Activated CD8-positive, alpha-beta T cell treated with anti-CD3 and anti-CD28 coated beads for 36 hours (primary cell): ENCODE results near the gene PDLIM3. TPM values are rescaled to one million over a fixed set of nuclear protein-coding genes. Genes with fewer than 3 reads are reported as not detected.

Experiments
- ATAC-seq: fragments of 200-7000 bp; cut with Tn5 transposase; one replicate; pipeline ENCODE4 v1.10.0; 2021; ENCODE audit warnings: mild to moderate bottlenecking, moderate library complexity
- CTCF ChIA-PET: fragments of 350-600 bp; sonication (Branson Sonifier 250); formaldehyde crosslinking; loops from one replicate; lab custom pipeline; 2021; ENCODE audit warnings: antibody characterized with exemption; lab: Charles Lee
- POLR2A ChIA-PET: fragments of 350-600 bp; sonication (Branson Sonifier 250); formaldehyde crosslinking; loops from one replicate; lab custom pipeline; 2021; ENCODE audit warnings: antibody characterized with exemption; lab: Charles Lee
- DNase-seq: peaks from one replicate; pipeline ENCODE4 v3.0.0-alpha.2; 2020
- H3K27ac Mint-ChIP-seq: one replicate; pipeline ENCODE4 v1.8.0; 2021; ENCODE audit warnings: mild to moderate bottlenecking, mixed read lengths
- H3K27me3 Mint-ChIP-seq: one replicate; pipeline ENCODE4 v1.8.0; 2021; ENCODE audit warnings: mixed read lengths
- H3K36me3 Mint-ChIP-seq: one replicate; pipeline ENCODE4 v1.8.0; 2021; ENCODE audit warnings: low read depth, mixed read lengths
- H3K4me1 Mint-ChIP-seq: one replicate; pipeline ENCODE4 v1.8.0; 2021; ENCODE audit warnings: low read depth, mixed read lengths
- H3K4me3 Mint-ChIP-seq: one replicate; pipeline ENCODE4 v1.8.0; 2021; ENCODE audit warnings: mild to moderate bottlenecking, moderate library complexity, mixed read lengths
- H3K9me3 Mint-ChIP-seq: one replicate; pipeline ENCODE4 v1.8.0; 2021; ENCODE audit warnings: mixed read lengths
- intact Hi-C: fragments of 100-400 bp; cut with micrococcal nuclease; formaldehyde crosslinking; loops from one replicate; pipeline ENCODE4 v1.10.0; 2022
- total RNA-seq, 2 experiments: library from RNA; stranded (reverse); gene quantifications; one replicate each; pipeline ENCODE4 v1.2.3, GENCODE V29; 2021
- TF ChIP-seq, protein P1 (sequence below): fragments of 200-600 bp; IDR thresholded peaks from one replicate; pipeline ENCODE4 v1.8.0; 2022; ENCODE audit warnings: antibody characterized with exemption, mild to moderate bottlenecking

The PDLIM3 gene
- total RNA-seq, 2 experiments from 2014 or later: not detected

DNA sequence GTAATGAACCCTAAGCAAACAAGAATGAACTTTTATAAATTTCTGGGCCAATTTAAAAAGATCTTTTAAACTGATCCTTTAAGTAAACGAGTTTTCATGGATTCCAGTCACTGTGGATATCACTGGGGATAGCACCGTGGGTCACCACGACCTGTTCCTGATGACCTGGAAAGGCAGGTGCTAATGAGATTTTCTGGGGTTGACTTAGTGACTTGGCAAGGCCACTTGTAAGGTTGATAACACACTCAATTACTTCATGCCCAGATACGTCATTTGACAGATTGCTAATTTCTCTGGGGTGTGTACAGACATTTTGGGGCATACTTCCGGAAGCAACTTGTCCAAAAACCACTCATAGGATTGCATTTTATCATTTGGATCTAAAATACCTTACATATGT, 24.5 kb downstream of the PDLIM3 start:
- H3K4me3 Mint-ChIP-seq: no peak overlapping the region
- intact Hi-C loops: no loop called here
- ChIA-PET CTCF (no interaction called here), POLR2A (interaction anchor here (0.6 kb wide), 1 partner anchor 141 kb away, joined by 4 read pairs; no protein-coding TSS in a partner anchor)
- no peaks in the 10 kb centered on the region for H3K9me3 Mint-ChIP-seq
- no peak overlapping the region for H3K27ac Mint-ChIP-seq
- peaks cover 13% of the 10 kb centered on the region for H3K4me1 Mint-ChIP-seq
- no peak for DNase-seq
- TF ChIP-seq, protein P1, sequence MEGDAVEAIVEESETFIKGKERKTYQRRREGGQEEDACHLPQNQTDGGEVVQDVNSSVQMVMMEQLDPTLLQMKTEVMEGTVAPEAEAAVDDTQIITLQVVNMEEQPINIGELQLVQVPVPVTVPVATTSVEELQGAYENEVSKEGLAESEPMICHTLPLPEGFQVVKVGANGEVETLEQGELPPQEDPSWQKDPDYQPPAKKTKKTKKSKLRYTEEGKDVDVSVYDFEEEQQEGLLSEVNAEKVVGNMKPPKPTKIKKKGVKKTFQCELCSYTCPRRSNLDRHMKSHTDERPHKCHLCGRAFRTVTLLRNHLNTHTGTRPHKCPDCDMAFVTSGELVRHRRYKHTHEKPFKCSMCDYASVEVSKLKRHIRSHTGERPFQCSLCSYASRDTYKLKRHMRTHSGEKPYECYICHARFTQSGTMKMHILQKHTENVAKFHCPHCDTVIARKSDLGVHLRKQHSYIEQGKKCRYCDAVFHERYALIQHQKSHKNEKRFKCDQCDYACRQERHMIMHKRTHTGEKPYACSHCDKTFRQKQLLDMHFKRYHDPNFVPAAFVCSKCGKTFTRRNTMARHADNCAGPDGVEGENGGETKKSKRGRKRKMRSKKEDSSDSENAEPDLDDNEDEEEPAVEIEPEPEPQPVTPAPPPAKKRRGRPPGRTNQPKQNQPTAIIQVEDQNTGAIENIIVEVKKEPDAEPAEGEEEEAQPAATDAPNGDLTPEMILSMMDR: no peak
- ATAC-seq: no peak
- H3K36me3 Mint-ChIP-seq: no peaks in the 10 kb centered on the region
- H3K27me3 Mint-ChIP-seq: peaks cover 60% of the 10 kb centered on the region

DNA sequence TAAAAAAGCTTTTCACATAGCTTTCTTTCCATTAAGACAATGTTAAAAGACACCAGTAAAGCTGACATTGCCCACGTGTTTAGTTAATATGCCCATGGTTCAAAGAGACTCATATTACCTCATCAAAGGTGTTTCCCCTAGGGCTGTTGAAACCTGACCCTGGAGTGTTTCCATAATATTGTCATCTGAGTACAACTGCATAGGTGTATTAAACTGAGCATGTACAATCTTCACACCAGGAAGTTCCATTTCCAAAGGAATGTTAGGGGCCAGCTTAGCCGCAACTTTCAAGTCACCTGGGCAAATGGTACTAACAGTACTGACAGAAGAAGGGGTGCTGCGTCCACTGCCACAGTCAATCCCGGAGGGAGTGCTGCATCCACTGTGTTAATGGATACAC, 27.1 kb downstream of the PDLIM3 start:
- TF ChIP-seq, protein P1: no peak
- Mint-ChIP-seq H3K4me1 (peaks cover 6% of the 10 kb centered on the region), H3K9me3 (no peaks in the 10 kb centered on the region), H3K4me3 (no peak overlapping the region), H3K27me3 (peaks cover 48% of the 10 kb centered on the region), H3K36me3 (no peaks in the 10 kb centered on the region), H3K27ac (no peak overlapping the region)
- intact Hi-C loops: no loop called here
- DNase-seq: no peak
- POLR2A ChIA-PET: no interaction called here
- peak; percentile 47 for ATAC-seq
- CTCF ChIA-PET: interaction anchor here (1.2 to 1.5 kb wide), 3 partner anchors 11 to 468 kb away, joined by 3 read pairs; no protein-coding TSS in a partner anchor

DNA sequence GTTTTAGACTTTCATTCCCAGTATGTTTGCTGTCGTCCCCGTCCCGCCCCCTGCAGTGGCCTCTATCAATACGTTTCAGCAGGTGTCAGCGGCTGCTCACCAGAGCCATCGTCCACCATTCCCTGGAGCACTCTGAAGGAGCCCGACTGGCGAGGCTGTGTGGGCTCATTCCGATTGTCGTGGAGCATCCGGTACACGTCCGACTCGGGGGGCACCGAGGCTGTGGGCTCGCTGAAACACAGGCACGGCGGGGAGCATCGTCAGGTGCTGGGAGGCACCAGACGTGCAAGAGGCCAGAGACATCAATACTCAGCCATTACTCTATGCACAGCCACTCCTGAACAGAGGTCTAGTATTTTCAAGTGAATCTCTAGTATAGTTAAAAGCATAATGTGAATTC, 28.9 kb downstream of the PDLIM3 start:
- CTCF ChIA-PET: no interaction called here
- no peak for ATAC-seq
- POLR2A ChIA-PET: no interaction called here

DNA sequence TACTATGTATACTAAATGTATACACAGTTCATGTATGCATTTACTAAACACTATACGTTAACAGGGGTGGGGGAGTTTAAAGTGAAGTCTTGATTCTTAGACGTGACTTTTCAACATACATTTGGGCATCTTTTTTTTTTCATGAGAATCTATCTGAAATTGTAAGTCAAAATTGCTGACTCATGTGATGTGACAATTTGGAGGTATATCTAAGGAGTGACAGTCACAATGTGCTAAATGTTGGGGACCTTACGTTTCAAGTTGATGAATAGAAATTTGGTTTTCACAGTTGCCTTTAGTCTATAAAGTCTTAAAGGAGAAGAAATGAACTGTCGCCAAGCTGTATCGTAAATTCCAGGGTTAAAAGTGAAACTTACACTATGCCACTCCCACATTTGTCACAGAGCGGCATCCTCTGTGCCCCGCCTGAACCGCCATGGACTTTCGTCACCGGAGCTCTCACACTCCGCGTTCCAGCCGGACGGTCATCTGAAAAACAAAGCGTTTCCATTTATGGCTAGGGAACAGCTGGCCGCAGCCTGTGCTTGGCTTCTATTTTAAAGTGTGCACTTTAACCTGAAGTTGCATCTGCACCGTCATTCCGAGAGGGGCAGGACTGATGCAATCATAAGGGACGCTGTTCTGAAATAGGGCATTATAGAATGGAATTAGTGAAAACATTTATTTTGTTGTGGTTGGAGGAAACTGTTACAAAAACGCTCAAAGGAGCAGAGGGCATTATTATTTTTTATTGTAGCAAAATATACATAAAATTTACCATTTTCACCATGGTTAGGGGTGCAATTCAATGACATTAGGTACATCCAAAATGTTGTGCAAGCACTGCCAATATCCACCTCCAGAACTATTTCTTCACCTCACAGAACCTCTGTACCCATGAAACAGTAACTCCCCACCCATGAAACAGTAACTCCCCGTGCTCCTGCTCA, 30.9 kb downstream of the PDLIM3 start:
- Mint-ChIP-seq H3K27me3 (peaks cover 33% of the 10 kb centered on the region), H3K27ac (no peak overlapping the region), H3K36me3 (no peaks in the 10 kb centered on the region), H3K4me1 (no peaks in the 10 kb centered on the region), H3K4me3 (no peak overlapping the region), H3K9me3 (peaks cover 8% of the 10 kb centered on the region)
- POLR2A ChIA-PET: interaction anchor here (0.6 kb wide), 1 partner anchor 202 kb away, joined by 3 read pairs; no protein-coding TSS in a partner anchor
- no peak for ATAC-seq
- CTCF ChIA-PET: no interaction called here
- intact Hi-C loops: no loop called here
- TF ChIP-seq, protein P1: no peak
- DNase-seq: no peak

More for the DNA sequence above, 28.9 kb downstream of the PDLIM3 start:
- no peaks in the 10 kb centered on the region for H3K36me3 Mint-ChIP-seq
- DNase-seq: no peak
- TF ChIP-seq, protein P1: no peak
- no peaks in the 10 kb centered on the region for H3K4me1 Mint-ChIP-seq
- H3K27ac Mint-ChIP-seq: no peak overlapping the region
- no peak overlapping the region for H3K4me3 Mint-ChIP-seq
- intact Hi-C loops: no loop called here
- peaks cover 36% of the 10 kb centered on the region for H3K27me3 Mint-ChIP-seq
- H3K9me3 Mint-ChIP-seq: peaks cover 2% of the 10 kb centered on the region

DNA sequence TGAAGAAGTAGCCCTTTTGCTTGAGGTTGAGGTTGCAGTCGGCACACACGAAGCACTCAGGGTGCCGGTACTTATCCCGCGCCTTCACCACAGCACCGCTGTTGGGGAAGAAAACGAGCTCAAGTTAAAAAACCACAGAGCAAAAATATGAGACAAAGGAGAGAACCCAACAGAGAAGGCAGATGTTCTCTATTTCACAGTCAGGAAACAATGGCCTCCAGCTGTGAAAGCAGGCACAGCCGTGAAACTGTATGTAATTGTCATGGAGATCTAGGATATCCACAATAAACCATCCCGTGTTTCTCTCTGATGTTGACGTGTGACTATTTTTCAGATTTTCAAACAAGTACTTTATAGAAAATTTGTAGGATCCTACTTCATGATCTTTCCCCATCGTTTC, 32.9 kb downstream of the PDLIM3 start:
- no peak for ATAC-seq
- Mint-ChIP-seq H3K9me3 (peaks cover 8% of the 10 kb centered on the region), H3K27me3 (peaks cover 26% of the 10 kb centered on the region), H3K4me1 (no peaks in the 10 kb centered on the region), H3K27ac (no peak overlapping the region), H3K36me3 (no peaks in the 10 kb centered on the region), H3K4me3 (no peak overlapping the region)
- TF ChIP-seq, protein P1: no peak
- DNase-seq: no peak
- POLR2A ChIA-PET: no interaction called here
- intact Hi-C loops: no loop called here
- CTCF ChIA-PET: no interaction called here
